Duodenal mucosa (tissue), 2 donors: ENCODE data around the gene CEP192.
A peak's percentile ranks its signal among the peaks of the same experiment; 100 is the strongest.

Source experiments
- H3K27ac ChIP-seq: one replicate; pipeline ENCODE4 v1.7.0; 2013; ENCODE audit warnings: low read depth, low read length
- H3K27me3 ChIP-seq, 2 donors: one replicate each; pipeline ENCODE4 v1.7.0; 2013; ENCODE audit warnings: low read length in 2 of 2, control low read depth in 1 of 2; ENCODE audit not compliant: insufficient read depth in 2 of 2, control insufficient read depth in 1 of 2
- H3K36me3 ChIP-seq, 2 donors: one replicate each; pipeline ENCODE4 v1.7.0; 2013; ENCODE audit warnings: low read length in 2 of 2, control low read depth in 1 of 2; ENCODE audit not compliant: insufficient read depth in 2 of 2, control insufficient read depth in 1 of 2
- H3K4me1 ChIP-seq, 2 donors: one replicate each; pipeline ENCODE4 v1.7.0; 2013; ENCODE audit warnings: low read length in 2 of 2, control low read depth in 1 of 2; ENCODE audit not compliant: insufficient read depth in 2 of 2, control insufficient read depth in 1 of 2
- H3K4me3 ChIP-seq, 2 donors: one replicate each; pipeline ENCODE4 v1.7.0; 2013; ENCODE audit warnings: low read length in 2 of 2, low read depth in 1 of 2
- H3K9ac ChIP-seq, 2 donors: one replicate each; pipeline ENCODE4 v1.7.0; 2013; ENCODE audit warnings: low read length in 2 of 2, low read depth in 1 of 2
- H3K9me3 ChIP-seq, 2 donors: one replicate each; pipeline ENCODE4 v1.7.0; 2013; ENCODE audit warnings: low read length in 2 of 2, control low read depth in 1 of 2; ENCODE audit not compliant: control insufficient read depth in 1 of 2

The CEP192 gene

GRCh38 chr18:13112982-13113381, 121.8 kb downstream of the CEP192 start:
- Histone ChIP-seq H3K9ac (no peak overlapping the region), H3K9me3 (no peaks in the 10 kb centered on the region), H3K27me3 (no peaks in the 10 kb centered on the region), H3K27ac (no peak overlapping the region), H3K4me1 (no peaks in the 10 kb centered on the region), H3K4me3 (no peak overlapping the region), H3K36me3 (peaks cover 12 to 42% of the 10 kb centered on the region in 2 donors)

DNA sequence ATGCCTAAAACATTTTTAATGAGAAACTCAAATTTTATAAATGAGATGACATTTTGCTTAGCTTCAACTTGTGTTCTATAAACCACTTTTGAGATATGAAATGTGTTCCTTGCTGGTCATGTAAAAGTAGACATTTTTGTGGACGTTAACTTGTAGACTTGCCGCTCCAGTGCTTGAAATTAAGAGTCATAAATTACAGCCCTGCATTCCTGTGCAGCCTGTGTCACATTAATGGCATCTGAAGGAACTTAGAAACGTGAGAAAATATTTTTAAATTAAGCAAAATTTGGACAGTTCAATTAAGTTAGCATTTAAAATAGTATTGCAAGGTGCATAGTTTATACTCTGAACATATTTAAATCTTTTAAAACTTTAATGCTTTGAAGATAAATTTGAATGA, 129.1 kb downstream of the CEP192 start:
- H3K4me3 ChIP-seq = no peak overlapping the region
- peaks cover 17 to 28% of the 10 kb centered on the region in 2 donors for H3K36me3 ChIP-seq
- no peak overlapping the region for H3K27ac ChIP-seq
- no peaks in the 10 kb centered on the region for H3K4me1 ChIP-seq
- H3K9me3 ChIP-seq = no peaks in the 10 kb centered on the region
- H3K27me3 ChIP-seq = no peaks in the 10 kb centered on the region
- no peak overlapping the region for H3K9ac ChIP-seq

- Histone ChIP-seq H3K27me3 (no peaks in the 10 kb centered on the region), H3K9ac (no peak overlapping the region), H3K4me1 (no peaks in the 10 kb centered on the region), H3K9me3 (no peaks in the 10 kb centered on the region), H3K4me3 (no peak overlapping the region), H3K27ac (no peak overlapping the region), H3K36me3 (peaks cover 17 to 23% of the 10 kb centered on the region in 2 donors)
Observed at GRCh38 chr18:13120983-13121441, 129.8 kb downstream of the CEP192 start.

DNA sequence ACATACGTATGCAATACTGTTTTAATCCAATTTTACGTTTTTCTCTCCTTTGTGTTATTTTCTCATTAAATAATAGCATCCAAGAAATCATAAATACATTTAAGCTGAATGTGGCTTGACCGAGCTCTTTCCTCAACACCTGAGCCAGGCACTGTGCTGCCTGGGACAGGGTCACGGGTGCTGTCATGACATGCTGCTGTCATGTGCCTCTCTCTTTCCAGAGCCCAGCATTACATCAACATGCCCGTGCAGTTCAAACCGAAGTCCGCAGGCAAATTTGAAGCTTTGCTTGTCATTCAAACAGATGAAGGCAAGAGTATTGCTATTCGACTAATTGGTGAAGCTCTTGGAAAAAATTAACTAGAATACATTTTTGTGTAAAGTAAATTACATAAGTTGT, 133.2 kb downstream of the CEP192 start:
- H3K9ac ChIP-seq = no peak overlapping the region
- H3K36me3 ChIP-seq = peaks cover 14 to 16% of the 10 kb centered on the region in 2 donors
- H3K27me3 ChIP-seq = no peaks in the 10 kb centered on the region
- no peak overlapping the region for H3K27ac ChIP-seq
- no peaks in the 10 kb centered on the region for H3K9me3 ChIP-seq
- H3K4me3 ChIP-seq = no peak overlapping the region
- no peaks in the 10 kb centered on the region for H3K4me1 ChIP-seq

GRCh38 chr18:13125191-13125590, 134.0 kb downstream of the CEP192 start:
- Histone ChIP-seq H3K4me3 (no peak overlapping the region), H3K27me3 (no peaks in the 10 kb centered on the region), H3K36me3 (peaks cover 11 to 16% of the 10 kb centered on the region in 2 donors), H3K27ac (no peak overlapping the region), H3K9me3 (no peaks in the 10 kb centered on the region), H3K4me1 (no peaks in the 10 kb centered on the region), H3K9ac (no peak overlapping the region)

DNA sequence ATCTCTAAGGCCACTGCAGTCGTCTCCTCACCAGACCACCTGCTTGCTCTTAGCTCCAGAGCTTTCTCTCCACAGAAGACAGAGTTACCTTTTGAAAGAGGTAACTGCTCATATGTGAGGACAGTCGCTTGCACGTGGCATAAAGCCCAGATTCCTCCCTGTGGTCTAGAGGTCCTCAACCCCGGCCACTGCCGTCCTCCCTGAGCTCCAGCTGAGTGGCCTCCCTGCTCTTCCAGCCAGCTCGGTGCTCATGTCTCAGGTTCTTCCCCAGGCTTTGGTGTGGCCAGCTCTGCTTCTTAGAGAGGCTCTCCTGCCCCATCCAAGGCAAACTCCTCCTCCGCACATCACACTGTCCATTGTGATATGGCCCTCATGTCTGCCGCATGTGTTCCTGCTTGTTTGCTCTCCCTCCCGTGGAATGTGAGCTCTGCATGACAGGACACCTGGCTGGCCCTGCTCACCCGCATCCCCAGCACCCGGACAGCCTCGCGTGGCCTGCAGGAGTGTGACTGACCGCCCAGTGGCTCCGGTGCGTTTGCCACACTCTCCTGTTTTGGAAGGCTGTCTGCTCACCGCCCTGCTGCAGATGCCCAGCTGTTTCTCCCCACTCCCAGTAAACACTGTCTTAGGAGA, 135.9 kb downstream of the CEP192 start:
- Histone ChIP-seq H3K27me3 (no peaks in the 10 kb centered on the region), H3K4me1 (no peaks in the 10 kb centered on the region), H3K27ac (no peak overlapping the region), H3K36me3 (peaks cover 2 to 21% of the 10 kb centered on the region in 2 donors), H3K9me3 (no peaks in the 10 kb centered on the region), H3K9ac (no peak overlapping the region), H3K4me3 (no peak overlapping the region)

- H3K4me1 ChIP-seq = peaks cover 0 to 5% of the 10 kb centered on the region in 2 donors
- H3K4me3 ChIP-seq = no peak overlapping the region
- H3K27ac ChIP-seq = no peak overlapping the region
- H3K9me3 ChIP-seq = no peaks in the 10 kb centered on the region
- no peaks in the 10 kb centered on the region for H3K27me3 ChIP-seq
- no peak overlapping the region for H3K9ac ChIP-seq
- peaks cover 2 to 16% of the 10 kb centered on the region in 2 donors for H3K36me3 ChIP-seq
Observed at GRCh38 chr18:13131283-13131682, 140.1 kb downstream of the CEP192 start.

DNA sequence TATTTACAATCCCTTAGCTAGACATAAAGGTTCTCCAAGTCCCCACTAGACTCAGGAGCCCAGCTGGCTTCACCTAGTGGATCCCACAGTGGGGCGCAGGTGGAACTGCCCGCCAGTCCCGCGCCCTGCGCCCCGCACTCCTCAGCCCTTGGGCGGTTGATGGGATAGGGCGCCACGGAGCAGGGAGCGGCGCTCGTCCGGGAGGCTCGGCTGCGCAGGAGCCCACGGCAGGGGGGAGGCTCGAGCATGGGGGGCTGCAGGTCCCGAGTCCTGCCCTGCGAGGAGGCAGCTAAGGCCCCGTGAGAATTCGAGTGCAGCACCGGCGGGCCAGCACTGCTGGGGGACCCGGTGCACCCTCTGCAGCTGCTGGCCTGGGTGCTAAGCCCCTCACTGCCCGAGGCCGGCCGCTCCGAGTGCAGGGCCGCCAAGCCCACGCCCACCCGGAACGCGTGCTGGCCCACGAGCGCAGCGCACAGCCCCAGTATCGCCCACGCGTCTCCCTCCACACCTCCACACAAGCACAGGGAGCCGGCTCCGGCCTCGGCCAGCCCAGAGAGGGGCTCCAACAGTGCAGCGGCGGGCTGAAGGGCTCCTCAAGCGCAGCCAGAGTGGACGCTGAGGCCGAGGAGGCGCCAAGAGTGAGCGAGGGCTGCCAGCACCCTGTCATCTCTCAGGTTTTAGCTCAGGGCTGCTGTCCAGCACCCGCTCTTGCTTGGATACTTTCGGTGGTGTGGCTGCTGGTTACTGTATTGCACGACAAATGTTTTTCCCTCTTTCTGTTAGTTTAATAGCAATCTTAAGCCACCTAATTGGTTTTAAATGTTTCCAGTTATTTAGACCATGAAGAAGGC, 143.6 kb downstream of the CEP192 start:
- no peak overlapping the region for H3K4me3 ChIP-seq
- H3K4me1 ChIP-seq = peaks cover 0 to 15% of the 10 kb centered on the region in 2 donors
- no peaks in the 10 kb centered on the region for H3K9me3 ChIP-seq
- H3K36me3 ChIP-seq = peaks cover 0 to 5% of the 10 kb centered on the region in 2 donors
- no peak overlapping the region for H3K27ac ChIP-seq
- no peak overlapping the region for H3K9ac ChIP-seq
- no peaks in the 10 kb centered on the region for H3K27me3 ChIP-seq

- H3K9ac ChIP-seq = peak overlapping the region; percentile 64 to 78
- peaks cover 0 to 15% of the 10 kb centered on the region in 2 donors for H3K4me1 ChIP-seq
- no peak overlapping the region for H3K27ac ChIP-seq
- H3K4me3 ChIP-seq = peak overlapping the region; percentile 74 to 86
- H3K36me3 ChIP-seq = no peaks in the 10 kb centered on the region
- no peaks in the 10 kb centered on the region for H3K27me3 ChIP-seq
- no peaks in the 10 kb centered on the region for H3K9me3 ChIP-seq
Observed at GRCh38 chr18:13136056-13136903, 145.1 kb downstream of the CEP192 start.
